AG10803 (cell line): ENCODE measurements around the gene SREBF2.

Experiments
- DNase-seq: peaks from one replicate; pipeline ENCODE4 v3.0.0; 2010; ENCODE audit warnings: low read depth
- H3K4me3 ChIP-seq: 2 replicates; pipeline ENCODE4 v1.5.1; 2011; ENCODE audit warnings: mild to moderate bottlenecking, low read length, control low read depth
- TF ChIP-seq, protein P1 (sequence below): conservative IDR thresholded peaks from 2 replicates; pipeline ENCODE4 v1.5.1; 2011; ENCODE audit warnings: mild to moderate bottlenecking, low read length, control low read depth, inconsistent platforms

SREBF2 gene

GRCh38 chr22:41876675-41877074, 43.8 kb downstream of the SREBF2 start:
- no peak overlapping the region for H3K4me3 ChIP-seq
- TF ChIP-seq, protein P1, sequence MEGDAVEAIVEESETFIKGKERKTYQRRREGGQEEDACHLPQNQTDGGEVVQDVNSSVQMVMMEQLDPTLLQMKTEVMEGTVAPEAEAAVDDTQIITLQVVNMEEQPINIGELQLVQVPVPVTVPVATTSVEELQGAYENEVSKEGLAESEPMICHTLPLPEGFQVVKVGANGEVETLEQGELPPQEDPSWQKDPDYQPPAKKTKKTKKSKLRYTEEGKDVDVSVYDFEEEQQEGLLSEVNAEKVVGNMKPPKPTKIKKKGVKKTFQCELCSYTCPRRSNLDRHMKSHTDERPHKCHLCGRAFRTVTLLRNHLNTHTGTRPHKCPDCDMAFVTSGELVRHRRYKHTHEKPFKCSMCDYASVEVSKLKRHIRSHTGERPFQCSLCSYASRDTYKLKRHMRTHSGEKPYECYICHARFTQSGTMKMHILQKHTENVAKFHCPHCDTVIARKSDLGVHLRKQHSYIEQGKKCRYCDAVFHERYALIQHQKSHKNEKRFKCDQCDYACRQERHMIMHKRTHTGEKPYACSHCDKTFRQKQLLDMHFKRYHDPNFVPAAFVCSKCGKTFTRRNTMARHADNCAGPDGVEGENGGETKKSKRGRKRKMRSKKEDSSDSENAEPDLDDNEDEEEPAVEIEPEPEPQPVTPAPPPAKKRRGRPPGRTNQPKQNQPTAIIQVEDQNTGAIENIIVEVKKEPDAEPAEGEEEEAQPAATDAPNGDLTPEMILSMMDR: no peak
- no peak for DNase-seq

DNA sequence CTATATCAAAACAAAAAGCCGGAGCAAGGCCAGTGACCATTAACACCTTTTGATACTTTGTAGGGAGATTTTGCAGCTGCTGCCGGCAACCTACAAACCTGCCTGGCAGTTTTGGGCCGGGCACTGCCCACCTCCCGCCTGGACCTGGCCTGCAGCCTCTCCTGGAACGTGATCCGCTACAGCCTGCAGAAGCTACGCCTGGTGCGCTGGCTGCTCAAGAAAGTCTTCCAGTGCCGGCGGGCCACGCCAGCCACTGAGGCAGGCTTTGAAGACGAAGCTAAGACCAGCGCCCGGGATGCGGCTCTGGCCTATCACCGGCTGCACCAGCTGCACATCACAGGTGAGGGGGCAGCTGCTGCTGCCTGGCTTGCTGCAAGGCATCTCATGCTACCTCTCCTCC, 47.7 kb downstream of the SREBF2 start:
- no peak for DNase-seq
- no peak overlapping the region for H3K4me3 ChIP-seq
- TF ChIP-seq, protein P1: no peak

DNA sequence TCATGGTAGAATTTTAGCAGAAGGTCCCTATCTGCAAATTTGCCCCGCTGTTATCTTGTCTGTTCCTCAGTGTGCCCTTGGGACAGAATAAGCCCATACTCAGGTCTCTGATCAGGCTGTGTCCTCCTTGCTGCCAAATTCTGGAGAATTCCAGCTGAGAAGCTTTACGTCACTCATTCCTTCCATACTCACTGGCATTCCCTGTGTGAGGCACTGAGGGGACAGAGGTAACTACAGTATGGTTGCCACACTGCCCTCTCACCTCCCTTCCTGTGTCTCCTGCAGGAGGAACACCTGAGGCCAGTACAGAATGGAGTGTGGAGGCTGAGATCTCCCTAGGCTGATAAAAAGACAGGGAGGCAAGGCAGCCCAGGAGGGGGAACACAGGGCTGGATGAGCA, 50.5 kb downstream of the SREBF2 start:
- TF ChIP-seq, protein P1: no peak
- no peak overlapping the region for H3K4me3 ChIP-seq

GRCh38 chr22:41885116-41885515, 52.2 kb downstream of the SREBF2 start:
- TF ChIP-seq, protein P1: no peak
- H3K4me3 ChIP-seq: no peak overlapping the region

More for the DNA sequence above, 50.5 kb downstream of the SREBF2 start:
- no peak for DNase-seq

DNA sequence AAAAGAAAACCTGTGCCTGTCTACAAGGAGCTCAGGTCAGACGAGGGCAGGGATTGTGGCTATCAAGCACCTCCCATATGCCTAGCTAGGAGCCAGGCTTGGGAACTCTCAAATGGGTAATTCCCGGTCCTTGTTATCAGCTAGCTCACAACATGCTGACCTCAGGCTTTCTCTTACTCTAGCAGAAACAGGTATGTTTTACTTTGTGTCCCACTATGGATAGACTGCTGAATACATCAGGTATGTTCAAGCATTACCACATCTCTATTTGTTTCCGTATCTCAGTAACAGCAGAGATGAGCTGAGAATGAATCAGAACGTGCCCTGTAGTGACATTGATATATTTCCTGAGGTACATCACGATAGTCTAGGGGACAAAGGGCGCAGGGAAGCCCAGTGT, 52.6 kb downstream of the SREBF2 start:
- H3K4me3 ChIP-seq: no peak overlapping the region
- TF ChIP-seq, protein P1: no peak
- DNase-seq: no peak

More at GRCh38 chr22:41885116-41885515, 52.2 kb downstream of the SREBF2 start:
- DNase-seq: peak; percentile 20

GRCh38 chr22:41888627-41889200, 55.8 kb downstream of the SREBF2 start:
- H3K4me3 ChIP-seq: no peak overlapping the region
- DNase-seq: peak; percentile 62
- TF ChIP-seq, protein P1: no peak

- TF ChIP-seq, protein P1: no peak
- no peak for DNase-seq
- no peak overlapping the region for H3K4me3 ChIP-seq
These were observed 58.5 kb downstream of the SREBF2 start for GRCh38 chr22:41891407-41891806.
